GM19324 (cell line): ENCODE data around the gene DGKI.

ENCODE experiments used
- ATAC-seq: cut with Tn5 transposase; IDR thresholded peaks from one replicate; pipeline ENCODE4 v1.9.1; 2021; ENCODE audit warnings: mild to moderate bottlenecking, moderate library complexity; ENCODE audit not compliant: unreplicated experiment, low FRiP score

The DGKI gene

GRCh38 chr7:137611606-137612005 is 235.2 kb downstream of the DGKI start:
- no peak for ATAC-seq

GRCh38 chr7:137609500-137609899 is 237.3 kb downstream of the DGKI start:
- no peak for ATAC-seq

- no peak for ATAC-seq
These were observed 240.6 kb downstream of the DGKI start for GRCh38 chr7:137606061-137606674.

GRCh38 chr7:137603043-137603442 is 243.7 kb downstream of the DGKI start:
- ATAC-seq: no peak

GRCh38 chr7:137601642-137602041 is 245.1 kb downstream of the DGKI start:
- ATAC-seq: no peak

GRCh38 chr7:137597856-137598255 is 248.9 kb downstream of the DGKI start:
- no peak for ATAC-seq

- no peak for ATAC-seq
These were observed 253.6 kb downstream of the DGKI start for GRCh38 chr7:137593115-137593711.

- ATAC-seq: no peak
These were observed 254.4 kb downstream of the DGKI start for GRCh38 chr7:137592232-137592896.

- ATAC-seq: no peak
These were observed 255.3 kb downstream of the DGKI start for GRCh38 chr7:137591421-137591837.

- no peak for ATAC-seq
These were observed 255.9 kb downstream of the DGKI start for GRCh38 chr7:137590756-137591305.

- no peak for ATAC-seq
These were observed 256.6 kb downstream of the DGKI start for GRCh38 chr7:137590071-137590755.

- no peak for ATAC-seq
These were observed 259.4 kb downstream of the DGKI start for GRCh38 chr7:137587326-137587725.

- no peak for ATAC-seq
These were observed 261.2 kb downstream of the DGKI start for GRCh38 chr7:137585591-137585990.

- no peak for ATAC-seq
These were observed 263.6 kb downstream of the DGKI start for GRCh38 chr7:137583172-137583571.

GRCh38 chr7:137579913-137580640 is 266.7 kb downstream of the DGKI start:
- ATAC-seq: no peak

- no peak for ATAC-seq
These were observed 268.2 kb downstream of the DGKI start for GRCh38 chr7:137578541-137578940.

GRCh38 chr7:137577184-137577583 is 269.6 kb downstream of the DGKI start:
- no peak for ATAC-seq

GRCh38 chr7:137576481-137576880 is 270.3 kb downstream of the DGKI start:
- ATAC-seq: no peak

GRCh38 chr7:137574812-137575211 is 272.0 kb downstream of the DGKI start:
- ATAC-seq: no peak

- no peak for ATAC-seq
These were observed 274.6 kb downstream of the DGKI start for GRCh38 chr7:137572056-137572784.
